ENCODE results near the gene CHKB. TPM values are rescaled to one million over a fixed set of nuclear protein-coding genes. Genes with fewer than 3 reads are reported as not detected.

The CHKB gene
- total and polyA plus RNA-seq, 2 of the 8 experiments (the other 6 are each of a cell fraction or from before 2014, with no cell fraction given): 27.9 to 42.2 TPM

- TF ChIP-seq CHD7 (IDR thresholded peaks at IDR 0.05; ENCODE audit: insufficient replicate concordance, low read length): no peak
- TF ChIP-seq GABPA (IDR thresholded peaks at IDR 0.05; ENCODE audit: borderline replicate concordance, insufficient read depth, low read length): no peak
- no peak for TF ChIP-seq CHD2 (IDR thresholded peaks at IDR 0.05; ENCODE audit: low read length)
- no peak for TF ChIP-seq HDAC2 (IDR thresholded peaks at IDR 0.05; ENCODE audit: borderline replicate concordance in 1 of 2, low read depth in 2 of 2, low read length in 2 of 2)
- 0 out of 2 replicates have a peak, but pooled peaks have one; percentile 11 for TF ChIP-seq MAX (IDR thresholded peaks at IDR 0.05)
- no peak for TF ChIP-seq SRF (IDR thresholded peaks at IDR 0.05; ENCODE audit: low read depth, low read length)
- TF ChIP-seq POU5F1 (IDR thresholded peaks at IDR 0.05; ENCODE audit: low read depth, low read length): no peak
- no peak for TF ChIP-seq YY1 (IDR thresholded peaks at IDR 0.05; ENCODE audit: low read depth, low read length)
- TF ChIP-seq, protein P1, sequence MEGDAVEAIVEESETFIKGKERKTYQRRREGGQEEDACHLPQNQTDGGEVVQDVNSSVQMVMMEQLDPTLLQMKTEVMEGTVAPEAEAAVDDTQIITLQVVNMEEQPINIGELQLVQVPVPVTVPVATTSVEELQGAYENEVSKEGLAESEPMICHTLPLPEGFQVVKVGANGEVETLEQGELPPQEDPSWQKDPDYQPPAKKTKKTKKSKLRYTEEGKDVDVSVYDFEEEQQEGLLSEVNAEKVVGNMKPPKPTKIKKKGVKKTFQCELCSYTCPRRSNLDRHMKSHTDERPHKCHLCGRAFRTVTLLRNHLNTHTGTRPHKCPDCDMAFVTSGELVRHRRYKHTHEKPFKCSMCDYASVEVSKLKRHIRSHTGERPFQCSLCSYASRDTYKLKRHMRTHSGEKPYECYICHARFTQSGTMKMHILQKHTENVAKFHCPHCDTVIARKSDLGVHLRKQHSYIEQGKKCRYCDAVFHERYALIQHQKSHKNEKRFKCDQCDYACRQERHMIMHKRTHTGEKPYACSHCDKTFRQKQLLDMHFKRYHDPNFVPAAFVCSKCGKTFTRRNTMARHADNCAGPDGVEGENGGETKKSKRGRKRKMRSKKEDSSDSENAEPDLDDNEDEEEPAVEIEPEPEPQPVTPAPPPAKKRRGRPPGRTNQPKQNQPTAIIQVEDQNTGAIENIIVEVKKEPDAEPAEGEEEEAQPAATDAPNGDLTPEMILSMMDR (IDR thresholded peaks at IDR 0.05; ENCODE audit: control extremely low read depth in 1 of 3, insufficient read depth in 1 of 3, low read depth in 1 of 3, low read length in 3 of 3): peak; percentile 40 to 93 (median 60)
Observed at GRCh38 chr22:50576070-50576469, 6.6 kb downstream of the CHKB start (continued).
